ENCODE data around the gene PDZRN3. TPM values are rescaled to one million over a fixed set of nuclear protein-coding genes. Genes with fewer than 3 reads are reported as not detected.

PDZRN3 gene
- polyA plus RNA-seq, 1 of the 3 experiments (the other 2 are of a cell fraction): 10.3 TPM

DNA sequence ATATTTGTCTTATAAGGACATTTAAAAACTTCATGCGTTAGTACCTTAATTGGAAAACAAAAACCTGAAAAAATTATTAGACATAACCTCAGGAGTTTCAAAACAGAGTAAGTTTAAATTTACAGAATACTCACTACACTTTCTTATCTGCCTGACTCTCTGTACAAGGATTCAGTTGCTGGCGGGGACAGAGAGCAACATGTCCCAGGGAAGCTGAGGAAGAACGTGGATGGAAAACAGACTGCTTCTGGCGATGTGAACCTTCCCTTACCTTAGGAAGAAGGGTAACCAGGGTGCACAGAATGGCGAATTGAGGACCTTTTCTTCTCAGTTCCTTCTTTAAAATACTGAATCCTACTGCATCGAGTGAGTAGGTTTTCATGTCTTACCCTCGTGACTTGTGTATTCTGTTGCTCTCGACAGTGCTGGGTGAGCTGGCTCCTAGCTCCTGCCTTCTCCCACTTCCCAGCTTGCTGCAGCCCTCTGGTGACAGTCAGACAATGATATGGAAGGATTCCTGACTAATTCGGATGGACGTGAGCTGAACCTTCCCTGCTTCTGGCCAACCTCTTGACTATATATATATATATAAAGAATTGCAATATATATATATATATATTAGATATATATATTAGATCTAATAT, 178.2 kb downstream of the PDZRN3 start:
- ChIA-PET CTCF (interaction anchor here (1.0 to 2.2 kb wide), 6 partner anchors 12 to 55 kb away, joined by 3 to 9 read pairs (median 4); no protein-coding TSS in a partner anchor), POLR2A (no interaction called here)
- no peak overlapping the region for H3K9ac ChIP-seq
- DNase-seq: no peak
- peaks cover 0 to 13% of the 10 kb centered on the region in 2 experiments; a peak in 2 of 4 replicates for H3K4me1 ChIP-seq (ENCODE audit: control insufficient read depth in 1 of 2, insufficient read depth in 2 of 2, low read depth in 1 of 2, low read length in 1 of 2)
- peaks cover 35% of the 10 kb centered on the region for H3K79me2 ChIP-seq (ENCODE audit: insufficient read depth)
- H3K4me3 ChIP-seq (ENCODE audit: low read depth in 2 of 2, low read length in 1 of 2): no peak overlapping the region
- H3K27me3 ChIP-seq (ENCODE audit: insufficient read depth): no peaks in the 10 kb centered on the region
- H3K4me2 ChIP-seq: no peak overlapping the region
- WGBS (ENCODE audit: low lambda C conversion rate): 83% methylated on average over 10 of the region's 10 CpGs
- H4K20me1 ChIP-seq (ENCODE audit: insufficient read depth): peaks cover 56% of the 10 kb centered on the region
- no peaks in the 10 kb centered on the region for H3K9me3 ChIP-seq
- H3K9me2 ChIP-seq: no peaks in the 10 kb centered on the region
- H3K27ac ChIP-seq (ENCODE audit: low read depth in 2 of 2, low read length in 1 of 2): no peak overlapping the region
- H2AFZ ChIP-seq (ENCODE audit: low read depth): no peak overlapping the region
- H3K36me3 ChIP-seq (replicated peaks in 1 of 2; ENCODE audit: control insufficient read depth in 1 of 2, insufficient read depth in 2 of 2, low read length in 1 of 2): peaks cover 0 to 7% of the 10 kb centered on the region in 2 experiments
- TF ChIP-seq TAF1 (IDR thresholded peaks at IDR 0.05; ENCODE audit: borderline replicate concordance, low read depth, low read length) (no peak), FOXM1 (IDR thresholded peaks at IDR 0.05; ENCODE audit: low read depth) (no peak), EP300 (IDR thresholded peaks at IDR 0.05; ENCODE audit: borderline replicate concordance in 1 of 2, low read depth in 1 of 2, low read length in 1 of 2) (no peak), RCOR1 (IDR thresholded peaks at IDR 0.05; ENCODE audit: low read length) (no peak), SMC3 (IDR thresholded peaks at IDR 0.05; ENCODE audit: low read depth, low read length) (no peak), FOSL2 (IDR thresholded peaks at IDR 0.05; ENCODE audit: borderline replicate concordance, low read depth) (no peak), NFIC (IDR thresholded peaks at IDR 0.05; ENCODE audit: borderline replicate concordance) (no peak), POLR2AphosphoS5 (IDR thresholded peaks at IDR 0.05; ENCODE audit: low read depth, low read length) (no peak), FOXJ3 (CRISPR knock-in tag; IDR thresholded peaks at IDR 0.05) (no peak), EZH2phosphoT487 (IDR thresholded peaks at IDR 0.05; ENCODE audit: borderline replicate concordance, low read depth) (no peak)
- TF ChIP-seq, protein P1, sequence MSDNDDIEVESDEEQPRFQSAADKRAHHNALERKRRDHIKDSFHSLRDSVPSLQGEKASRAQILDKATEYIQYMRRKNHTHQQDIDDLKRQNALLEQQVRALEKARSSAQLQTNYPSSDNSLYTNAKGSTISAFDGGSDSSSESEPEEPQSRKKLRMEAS (IDR thresholded peaks at IDR 0.05; ENCODE audit: low read depth): no peak
- TF ChIP-seq, protein P2, sequence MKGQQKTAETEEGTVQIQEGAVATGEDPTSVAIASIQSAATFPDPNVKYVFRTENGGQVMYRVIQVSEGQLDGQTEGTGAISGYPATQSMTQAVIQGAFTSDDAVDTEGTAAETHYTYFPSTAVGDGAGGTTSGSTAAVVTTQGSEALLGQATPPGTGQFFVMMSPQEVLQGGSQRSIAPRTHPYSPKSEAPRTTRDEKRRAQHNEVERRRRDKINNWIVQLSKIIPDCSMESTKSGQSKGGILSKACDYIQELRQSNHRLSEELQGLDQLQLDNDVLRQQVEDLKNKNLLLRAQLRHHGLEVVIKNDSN (IDR thresholded peaks at IDR 0.05; ENCODE audit: borderline replicate concordance, low read depth): no peak
- TF ChIP-seq, protein P3, sequence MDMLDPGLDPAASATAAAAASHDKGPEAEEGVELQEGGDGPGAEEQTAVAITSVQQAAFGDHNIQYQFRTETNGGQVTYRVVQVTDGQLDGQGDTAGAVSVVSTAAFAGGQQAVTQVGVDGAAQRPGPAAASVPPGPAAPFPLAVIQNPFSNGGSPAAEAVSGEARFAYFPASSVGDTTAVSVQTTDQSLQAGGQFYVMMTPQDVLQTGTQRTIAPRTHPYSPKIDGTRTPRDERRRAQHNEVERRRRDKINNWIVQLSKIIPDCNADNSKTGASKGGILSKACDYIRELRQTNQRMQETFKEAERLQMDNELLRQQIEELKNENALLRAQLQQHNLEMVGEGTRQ (IDR thresholded peaks at IDR 0.05; ENCODE audit: borderline replicate concordance, low read depth, low read length): no peak
- TF ChIP-seq, protein P4, sequence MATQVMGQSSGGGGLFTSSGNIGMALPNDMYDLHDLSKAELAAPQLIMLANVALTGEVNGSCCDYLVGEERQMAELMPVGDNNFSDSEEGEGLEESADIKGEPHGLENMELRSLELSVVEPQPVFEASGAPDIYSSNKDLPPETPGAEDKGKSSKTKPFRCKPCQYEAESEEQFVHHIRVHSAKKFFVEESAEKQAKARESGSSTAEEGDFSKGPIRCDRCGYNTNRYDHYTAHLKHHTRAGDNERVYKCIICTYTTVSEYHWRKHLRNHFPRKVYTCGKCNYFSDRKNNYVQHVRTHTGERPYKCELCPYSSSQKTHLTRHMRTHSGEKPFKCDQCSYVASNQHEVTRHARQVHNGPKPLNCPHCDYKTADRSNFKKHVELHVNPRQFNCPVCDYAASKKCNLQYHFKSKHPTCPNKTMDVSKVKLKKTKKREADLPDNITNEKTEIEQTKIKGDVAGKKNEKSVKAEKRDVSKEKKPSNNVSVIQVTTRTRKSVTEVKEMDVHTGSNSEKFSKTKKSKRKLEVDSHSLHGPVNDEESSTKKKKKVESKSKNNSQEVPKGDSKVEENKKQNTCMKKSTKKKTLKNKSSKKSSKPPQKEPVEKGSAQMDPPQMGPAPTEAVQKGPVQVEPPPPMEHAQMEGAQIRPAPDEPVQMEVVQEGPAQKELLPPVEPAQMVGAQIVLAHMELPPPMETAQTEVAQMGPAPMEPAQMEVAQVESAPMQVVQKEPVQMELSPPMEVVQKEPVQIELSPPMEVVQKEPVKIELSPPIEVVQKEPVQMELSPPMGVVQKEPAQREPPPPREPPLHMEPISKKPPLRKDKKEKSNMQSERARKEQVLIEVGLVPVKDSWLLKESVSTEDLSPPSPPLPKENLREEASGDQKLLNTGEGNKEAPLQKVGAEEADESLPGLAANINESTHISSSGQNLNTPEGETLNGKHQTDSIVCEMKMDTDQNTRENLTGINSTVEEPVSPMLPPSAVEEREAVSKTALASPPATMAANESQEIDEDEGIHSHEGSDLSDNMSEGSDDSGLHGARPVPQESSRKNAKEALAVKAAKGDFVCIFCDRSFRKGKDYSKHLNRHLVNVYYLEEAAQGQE (IDR thresholded peaks at IDR 0.05; ENCODE audit: low read depth, low read length): no peak
- H3F3A ChIP-seq (replicated peaks; ENCODE audit: insufficient read depth): no peaks in the 10 kb centered on the region

Data from SK-N-SH (cell line).